ENCODE results near the gene SEMA3C. TPM values are rescaled to one million over a fixed set of nuclear protein-coding genes. Genes with fewer than 3 reads are reported as not detected.

Gene SEMA3C
- total RNA-seq, 1 experiment from 2014 or later, result 232 TPM

DNA sequence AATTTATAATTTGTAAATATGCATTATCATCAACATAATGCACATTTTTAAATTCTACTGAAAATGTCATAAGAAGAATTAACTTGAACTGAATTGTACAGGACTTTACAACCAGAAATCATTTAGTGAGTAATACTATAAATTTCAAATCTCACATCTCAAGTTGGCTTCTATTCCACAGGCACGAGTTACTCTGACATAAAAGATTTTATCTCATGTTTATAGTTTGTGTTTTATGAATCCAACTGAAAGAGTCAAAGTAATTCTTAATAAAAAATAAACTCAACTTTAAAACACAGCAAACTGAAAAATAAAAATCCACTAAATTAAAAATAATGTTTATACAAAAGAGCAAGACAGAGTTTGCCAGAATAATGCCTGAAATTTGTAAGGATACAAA is 151.2 kb downstream of the SEMA3C start:
- DNase-seq (ENCODE audit: low read depth, low spot score), result no peak
- Histone ChIP-seq H3K36me3 (ENCODE audit: control insufficient read depth, insufficient read depth, low read length) (peaks cover 21% of the 10 kb centered on the region), H3K27me3 (ENCODE audit: control insufficient read depth, insufficient read depth, low read length) (no peaks in the 10 kb centered on the region), H3K4me1 (ENCODE audit: control insufficient read depth, insufficient read depth, low read length) (peaks cover 33% of the 10 kb centered on the region), H3K9me3 (ENCODE audit: control insufficient read depth, insufficient read depth, low read depth, low read length) (no peaks in the 10 kb centered on the region), H3K27ac (ENCODE audit: low read length) (peak overlapping the region; percentile 31; the same call in 1 of the 2 replicates), H3K4me3 (ENCODE audit: low read depth in 2 of 2, low read length in 2 of 2) (no peak overlapping the region)
- intact Hi-C loops (cut with micrococcal nuclease; ENCODE audit: unreplicated experiment), result no loop called here
- no peak for ATAC-seq
- BruUV-seq (replicated peaks), result no TSS peak
- ChIA-PET POLR2A (no interaction called here), CTCF (interaction anchor here (0.7 kb wide), 1 partner anchor 137 kb away, joined by 8 read pairs; no protein-coding TSS in a partner anchor)
- in situ Hi-C loops (cut with HindIII; ENCODE audit: low pct_unique_long_range_greater_than_20kb, low sequenced_read_pairs), result no loop called here
- TF ChIP-seq SIN3A (IDR thresholded peaks at IDR 0.05; ENCODE audit: borderline replicate concordance, insufficient read depth, low read depth, low read length) (no peak), POLR2AphosphoS5 (IDR thresholded peaks at IDR 0.05; ENCODE audit: low read depth, low read length) (no peak), TCF7L2 (IDR thresholded peaks at IDR 0.05; ENCODE audit: low read depth, low read length) (no peak)
- TF ChIP-seq, protein P1, sequence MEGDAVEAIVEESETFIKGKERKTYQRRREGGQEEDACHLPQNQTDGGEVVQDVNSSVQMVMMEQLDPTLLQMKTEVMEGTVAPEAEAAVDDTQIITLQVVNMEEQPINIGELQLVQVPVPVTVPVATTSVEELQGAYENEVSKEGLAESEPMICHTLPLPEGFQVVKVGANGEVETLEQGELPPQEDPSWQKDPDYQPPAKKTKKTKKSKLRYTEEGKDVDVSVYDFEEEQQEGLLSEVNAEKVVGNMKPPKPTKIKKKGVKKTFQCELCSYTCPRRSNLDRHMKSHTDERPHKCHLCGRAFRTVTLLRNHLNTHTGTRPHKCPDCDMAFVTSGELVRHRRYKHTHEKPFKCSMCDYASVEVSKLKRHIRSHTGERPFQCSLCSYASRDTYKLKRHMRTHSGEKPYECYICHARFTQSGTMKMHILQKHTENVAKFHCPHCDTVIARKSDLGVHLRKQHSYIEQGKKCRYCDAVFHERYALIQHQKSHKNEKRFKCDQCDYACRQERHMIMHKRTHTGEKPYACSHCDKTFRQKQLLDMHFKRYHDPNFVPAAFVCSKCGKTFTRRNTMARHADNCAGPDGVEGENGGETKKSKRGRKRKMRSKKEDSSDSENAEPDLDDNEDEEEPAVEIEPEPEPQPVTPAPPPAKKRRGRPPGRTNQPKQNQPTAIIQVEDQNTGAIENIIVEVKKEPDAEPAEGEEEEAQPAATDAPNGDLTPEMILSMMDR (IDR thresholded peaks at IDR 0.05), result no peak
- TF ChIP-seq, protein P2, sequence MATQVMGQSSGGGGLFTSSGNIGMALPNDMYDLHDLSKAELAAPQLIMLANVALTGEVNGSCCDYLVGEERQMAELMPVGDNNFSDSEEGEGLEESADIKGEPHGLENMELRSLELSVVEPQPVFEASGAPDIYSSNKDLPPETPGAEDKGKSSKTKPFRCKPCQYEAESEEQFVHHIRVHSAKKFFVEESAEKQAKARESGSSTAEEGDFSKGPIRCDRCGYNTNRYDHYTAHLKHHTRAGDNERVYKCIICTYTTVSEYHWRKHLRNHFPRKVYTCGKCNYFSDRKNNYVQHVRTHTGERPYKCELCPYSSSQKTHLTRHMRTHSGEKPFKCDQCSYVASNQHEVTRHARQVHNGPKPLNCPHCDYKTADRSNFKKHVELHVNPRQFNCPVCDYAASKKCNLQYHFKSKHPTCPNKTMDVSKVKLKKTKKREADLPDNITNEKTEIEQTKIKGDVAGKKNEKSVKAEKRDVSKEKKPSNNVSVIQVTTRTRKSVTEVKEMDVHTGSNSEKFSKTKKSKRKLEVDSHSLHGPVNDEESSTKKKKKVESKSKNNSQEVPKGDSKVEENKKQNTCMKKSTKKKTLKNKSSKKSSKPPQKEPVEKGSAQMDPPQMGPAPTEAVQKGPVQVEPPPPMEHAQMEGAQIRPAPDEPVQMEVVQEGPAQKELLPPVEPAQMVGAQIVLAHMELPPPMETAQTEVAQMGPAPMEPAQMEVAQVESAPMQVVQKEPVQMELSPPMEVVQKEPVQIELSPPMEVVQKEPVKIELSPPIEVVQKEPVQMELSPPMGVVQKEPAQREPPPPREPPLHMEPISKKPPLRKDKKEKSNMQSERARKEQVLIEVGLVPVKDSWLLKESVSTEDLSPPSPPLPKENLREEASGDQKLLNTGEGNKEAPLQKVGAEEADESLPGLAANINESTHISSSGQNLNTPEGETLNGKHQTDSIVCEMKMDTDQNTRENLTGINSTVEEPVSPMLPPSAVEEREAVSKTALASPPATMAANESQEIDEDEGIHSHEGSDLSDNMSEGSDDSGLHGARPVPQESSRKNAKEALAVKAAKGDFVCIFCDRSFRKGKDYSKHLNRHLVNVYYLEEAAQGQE (IDR thresholded peaks at IDR 0.05; ENCODE audit: insufficient read depth in 1 of 2, low read depth in 2 of 2, low read length in 1 of 2), result no peak

DNA sequence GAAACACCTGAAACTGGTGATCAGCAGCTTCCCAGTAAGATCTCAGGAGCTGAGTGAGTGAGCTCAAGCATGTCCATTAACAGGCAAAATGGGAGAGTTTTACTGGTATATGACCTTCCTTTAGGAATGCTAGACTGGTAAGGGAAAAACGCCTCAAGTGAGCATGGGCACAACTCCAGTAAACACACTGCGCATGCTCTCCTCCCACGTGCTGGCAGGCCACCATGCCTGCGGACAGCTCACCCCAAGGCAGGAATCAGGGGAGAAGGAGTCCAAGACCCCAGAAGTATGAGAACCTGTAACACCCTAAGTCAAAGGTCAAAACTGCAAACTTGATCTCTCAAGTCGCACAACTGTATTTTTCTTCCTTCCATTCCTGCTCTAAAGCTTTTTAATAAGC is 152.1 kb downstream of the SEMA3C start:
- ChIA-PET POLR2A (no interaction called here), CTCF (no interaction called here)
- no TSS peak for BruUV-seq (replicated peaks)
- H3K27me3 ChIP-seq (ENCODE audit: control insufficient read depth, insufficient read depth, low read length), result no peaks in the 10 kb centered on the region
- H3K36me3 ChIP-seq (ENCODE audit: control insufficient read depth, insufficient read depth, low read length), result peaks cover 23% of the 10 kb centered on the region
- H3K27ac ChIP-seq (ENCODE audit: low read length), result peak overlapping the region; percentile 70
- in situ Hi-C loops (cut with HindIII; ENCODE audit: low pct_unique_long_range_greater_than_20kb, low sequenced_read_pairs), result no loop called here
- peak; percentile 42; the same call in 1 of the 2 replicates for ATAC-seq
- intact Hi-C loops (cut with micrococcal nuclease; ENCODE audit: unreplicated experiment), result no loop called here
- no peak overlapping the region for H3K4me3 ChIP-seq (ENCODE audit: low read depth in 2 of 2, low read length in 2 of 2)
- no peak for DNase-seq (ENCODE audit: low read depth, low spot score)
- no peaks in the 10 kb centered on the region for H3K9me3 ChIP-seq (ENCODE audit: control insufficient read depth, insufficient read depth, low read depth, low read length)
- peaks cover 24% of the 10 kb centered on the region for H3K4me1 ChIP-seq (ENCODE audit: control insufficient read depth, insufficient read depth, low read length)
- TF ChIP-seq POLR2AphosphoS5 (IDR thresholded peaks at IDR 0.05; ENCODE audit: low read depth, low read length), result no peak
- TF ChIP-seq, protein P2 (IDR thresholded peaks at IDR 0.05; ENCODE audit: insufficient read depth in 1 of 2, low read depth in 2 of 2, low read length in 1 of 2), result no peak
- no peak for TF ChIP-seq TCF7L2 (IDR thresholded peaks at IDR 0.05; ENCODE audit: low read depth, low read length)

All from Panc1 (cell line).